NCI-H146 (cell line): ENCODE results near the gene KIF12.
A peak's percentile ranks its signal among the peaks of the same experiment; 100 is the strongest.

Experiments used
- DNase-seq: peaks from one replicate; lab custom pipeline; 2025; lab: John Stamatoyannopoulos, UW

KIF12 gene

DNA sequence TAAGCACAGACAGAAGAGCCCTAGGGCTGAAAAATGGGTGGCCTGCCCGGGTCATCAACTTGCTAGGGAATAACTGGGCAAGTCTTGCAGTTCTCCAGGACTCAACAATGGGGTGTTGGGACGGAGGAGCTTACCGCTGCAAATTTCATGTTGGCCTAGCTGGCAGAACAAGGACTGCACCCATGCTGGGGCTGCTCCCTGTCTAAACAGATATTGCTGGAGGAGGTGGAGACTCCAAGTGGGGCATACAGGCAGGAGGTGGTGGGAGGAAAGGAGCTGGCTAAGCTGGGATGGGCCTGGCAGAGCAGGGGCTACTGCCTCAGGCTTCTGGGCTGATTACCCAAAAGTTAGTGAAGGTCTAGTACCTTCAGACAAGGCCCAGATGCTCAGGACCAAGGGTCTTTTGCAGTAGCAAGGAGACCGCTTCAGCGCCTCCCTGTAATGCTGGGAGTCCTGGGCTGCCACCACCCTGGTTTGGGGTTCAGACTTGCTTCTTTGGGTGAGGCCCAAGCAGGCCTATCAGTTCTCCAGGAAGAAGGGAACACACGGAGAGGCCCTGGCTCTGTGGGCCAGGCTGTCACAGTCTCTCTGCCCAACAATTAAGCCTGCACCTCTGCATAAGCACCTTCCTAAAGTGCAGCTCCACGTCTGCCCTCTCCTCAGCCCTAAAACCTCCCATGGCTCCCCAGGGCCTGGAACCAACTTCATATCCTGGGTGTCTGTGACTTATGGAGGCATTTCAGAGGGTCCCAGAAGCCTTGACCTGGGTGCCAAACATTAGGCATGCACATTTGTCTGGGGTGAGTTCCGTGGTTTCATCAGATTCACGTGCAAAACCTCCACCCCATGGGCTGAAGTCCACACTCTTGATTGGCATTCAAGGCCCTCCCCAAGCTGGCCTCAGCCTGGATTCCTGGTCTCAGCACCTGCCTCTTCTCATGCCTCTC lies 24.2 kb upstream of the KIF12 start:
- DNase-seq: no peak

GRCh38 chr9:114122136-114123027 lies 23.3 kb upstream of the KIF12 start:
- no peak for DNase-seq

DNA sequence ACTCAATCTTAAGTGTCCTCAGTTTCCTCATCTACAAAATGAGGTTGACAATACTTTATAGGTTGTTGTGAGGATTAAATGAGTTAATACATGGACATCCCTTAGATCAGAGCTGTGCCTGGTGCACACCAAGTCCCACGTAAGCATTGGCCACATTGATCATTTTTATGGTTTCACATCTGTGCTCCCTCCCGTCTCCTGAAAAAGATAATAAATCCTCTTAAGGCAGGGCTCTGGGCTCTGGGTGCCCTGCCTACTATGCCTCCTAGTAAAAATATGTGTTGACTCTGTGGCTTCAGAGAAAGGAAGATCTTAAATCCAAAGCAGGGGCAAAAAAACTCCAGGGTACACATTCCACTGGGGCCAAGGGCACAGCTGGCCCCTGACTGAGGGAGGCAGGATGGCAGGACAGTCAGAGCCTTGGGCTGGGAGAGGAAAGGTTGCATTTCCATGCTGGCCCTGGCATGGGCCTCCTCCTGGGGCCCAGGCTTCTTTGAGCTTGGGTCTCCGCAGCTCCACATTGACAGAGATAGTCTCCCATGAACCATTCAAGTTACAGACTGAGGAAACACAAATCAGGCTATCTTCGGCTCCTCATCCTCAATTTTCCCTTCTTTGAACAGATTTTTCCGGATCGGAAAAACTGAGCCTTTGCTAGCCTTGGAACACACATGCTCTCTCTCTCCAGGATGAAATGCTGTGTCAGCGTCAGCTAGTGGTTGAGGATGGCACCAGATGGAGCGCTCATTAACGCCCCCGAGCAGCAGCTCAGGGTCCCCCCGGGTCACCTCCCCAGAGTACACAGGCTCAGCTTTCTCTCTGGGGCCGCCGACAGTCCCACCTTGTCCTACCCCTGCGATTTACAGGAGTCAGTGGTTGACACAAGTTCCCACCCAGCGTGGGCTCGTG lies 22.4 kb upstream of the KIF12 start:
- DNase-seq: no peak

- no peak for DNase-seq
Observed at GRCh38 chr9:114120192-114121014, 21.3 kb upstream of the KIF12 start.

DNA sequence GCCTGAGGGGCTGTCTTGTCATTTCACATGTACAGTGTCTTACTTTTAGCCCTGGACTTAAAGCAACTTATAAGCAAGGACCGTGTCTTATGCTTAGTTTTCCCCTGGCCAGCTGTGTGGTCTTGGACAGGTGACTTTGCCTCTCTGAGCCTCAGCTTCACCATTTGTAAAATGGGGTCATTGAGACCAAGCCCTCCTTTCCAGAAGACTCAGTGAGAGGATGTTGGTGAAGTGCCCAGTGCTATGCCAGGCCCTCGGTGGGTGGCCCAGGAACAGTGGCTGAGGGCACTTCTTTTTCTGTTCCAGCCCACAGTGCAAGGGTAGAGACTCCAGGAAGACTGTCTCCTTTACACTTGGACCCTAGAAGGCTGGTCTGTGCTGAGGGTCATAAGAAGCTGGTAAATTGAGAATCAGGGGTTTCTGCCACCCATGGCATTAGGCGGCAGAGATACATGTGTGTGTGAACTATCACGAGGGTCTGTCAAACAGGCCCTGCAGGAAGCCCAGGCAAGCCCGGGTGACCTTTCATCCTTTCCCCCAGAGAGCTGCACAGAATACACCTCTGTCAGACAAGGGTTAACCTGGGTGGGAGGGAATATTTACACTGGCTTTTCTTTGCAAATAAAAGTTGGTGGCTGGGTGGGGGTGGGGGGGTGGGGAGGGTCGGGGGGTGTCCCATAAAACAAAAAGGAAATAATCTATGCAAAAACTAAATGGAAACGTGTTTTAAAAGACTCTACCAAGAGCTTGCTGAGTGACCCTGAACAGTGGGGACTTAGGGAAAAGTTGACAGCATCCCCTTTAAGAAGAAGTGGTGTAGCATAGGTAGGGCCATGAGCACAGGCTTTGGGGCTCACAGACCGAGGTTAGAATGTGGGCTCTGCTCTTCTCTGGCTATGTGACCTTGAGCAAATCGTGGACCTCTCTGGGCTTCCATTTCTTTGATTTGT lies 20.4 kb upstream of the KIF12 start:
- DNase-seq: no peak

DNA sequence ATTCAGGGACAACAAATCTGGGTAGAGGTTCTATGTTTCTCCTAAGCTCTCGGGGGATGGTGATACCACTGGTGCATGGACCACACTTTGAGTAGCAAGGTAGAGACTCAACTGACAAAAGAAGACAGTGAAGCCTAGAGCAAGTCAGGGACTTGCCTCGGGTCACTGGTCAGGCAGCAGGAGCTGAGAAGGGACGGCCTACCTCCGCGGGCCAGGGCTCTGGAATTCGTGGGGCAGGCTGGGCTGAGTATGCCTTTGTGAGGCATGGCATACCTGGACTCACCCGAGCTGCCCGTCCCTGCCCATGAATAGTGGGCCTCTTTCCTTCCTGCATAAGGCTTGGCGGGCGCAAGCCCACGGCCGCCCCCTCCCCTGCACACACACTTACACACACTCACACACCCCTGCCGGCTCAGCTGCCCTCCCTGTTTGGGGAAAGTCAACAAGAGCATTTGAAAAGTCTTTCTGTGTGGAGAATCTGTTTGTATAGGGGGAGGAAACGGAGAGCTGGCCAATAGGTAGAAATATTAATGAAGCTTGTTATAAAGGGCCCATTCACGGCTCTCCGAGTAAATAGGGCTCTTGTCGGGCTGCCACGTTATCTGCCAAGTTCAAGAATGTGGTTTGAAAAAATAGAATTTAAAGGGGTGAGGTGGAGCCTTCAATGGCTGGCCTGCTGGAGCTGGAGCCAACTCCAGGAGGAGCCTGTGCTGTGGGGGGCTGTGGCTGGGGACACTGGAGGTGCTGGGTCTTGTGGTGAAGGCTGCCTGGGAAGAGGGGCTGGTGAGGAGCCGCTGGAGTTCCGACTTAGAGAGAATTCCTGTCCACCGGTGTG lies 19.1 kb upstream of the KIF12 start:
- no peak for DNase-seq

GRCh38 chr9:114117614-114117995 lies 18.5 kb upstream of the KIF12 start:
- DNase-seq: no peak

- DNase-seq: no peak
Observed at GRCh38 chr9:114116126-114116747, 17.1 kb upstream of the KIF12 start.

DNA sequence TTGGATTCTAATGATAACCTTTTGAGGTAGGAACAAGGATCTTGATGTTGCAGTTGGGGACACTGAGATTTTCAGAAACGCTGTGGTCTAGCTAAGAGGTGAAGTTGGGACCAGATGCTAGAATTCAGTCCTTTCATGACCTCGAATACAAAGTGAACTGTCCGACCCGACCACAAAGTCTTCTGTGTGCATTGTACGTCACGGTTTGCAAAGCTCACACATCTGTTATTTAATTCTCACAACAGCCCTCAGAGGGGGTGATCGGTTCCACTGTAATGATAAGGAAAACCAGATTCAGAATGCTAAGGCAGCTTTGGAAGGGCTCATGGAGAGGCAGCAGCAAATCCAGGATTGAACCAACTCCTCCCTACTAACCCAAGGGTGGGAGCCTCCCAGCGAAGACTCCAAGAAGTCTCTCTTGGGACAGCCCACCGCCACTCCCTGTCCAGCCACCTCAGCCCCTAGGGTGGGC lies 16.6 kb upstream of the KIF12 start:
- DNase-seq: no peak

DNA sequence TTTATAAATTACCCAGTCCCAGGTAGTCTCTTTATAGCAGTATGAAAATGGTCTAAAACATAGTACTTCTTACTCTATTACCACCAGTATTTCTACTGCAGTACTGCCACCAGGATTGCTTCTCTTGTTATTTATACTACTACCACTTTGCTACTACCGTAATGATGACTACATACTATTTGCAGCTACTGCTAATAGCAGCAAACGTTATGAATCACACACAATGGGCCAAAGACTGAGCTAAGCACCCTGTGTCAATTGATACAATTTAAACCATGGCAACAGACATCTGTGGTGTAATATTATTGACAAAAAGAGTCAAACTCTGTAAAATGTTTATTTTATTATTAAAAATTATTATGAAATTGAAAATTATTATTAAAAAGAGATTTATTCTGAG lies 15.3 kb upstream of the KIF12 start:
- no peak for DNase-seq

GRCh38 chr9:114112778-114113584 lies 13.9 kb upstream of the KIF12 start:
- DNase-seq: no peak

GRCh38 chr9:114112325-114112724 lies 13.2 kb upstream of the KIF12 start:
- no peak for DNase-seq

- DNase-seq: no peak
Observed at GRCh38 chr9:114110180-114110579, 11.1 kb upstream of the KIF12 start.

DNA sequence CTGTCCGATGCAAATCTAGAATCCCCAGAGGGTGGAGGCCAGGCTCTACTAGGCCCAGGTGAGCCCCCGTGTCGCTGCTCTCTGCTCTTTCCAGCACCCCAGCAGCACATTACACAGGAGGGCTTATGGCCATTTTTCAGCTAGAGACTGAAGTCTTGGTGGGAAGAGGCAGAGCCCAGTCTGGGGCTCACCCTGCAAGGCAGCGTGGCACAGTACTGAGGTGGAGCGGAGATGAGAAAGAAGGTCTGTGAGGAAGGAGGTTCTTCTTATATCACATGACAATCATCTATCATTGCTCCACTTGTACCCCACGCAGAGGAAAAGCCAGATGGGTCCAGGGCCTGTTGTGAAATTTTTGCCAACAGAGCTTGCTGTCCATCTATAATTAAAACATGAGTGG lies 10.0 kb upstream of the KIF12 start:
- DNase-seq: no peak

GRCh38 chr9:114108016-114108833 lies 9.1 kb upstream of the KIF12 start:
- peak; percentile 22 for DNase-seq

DNA sequence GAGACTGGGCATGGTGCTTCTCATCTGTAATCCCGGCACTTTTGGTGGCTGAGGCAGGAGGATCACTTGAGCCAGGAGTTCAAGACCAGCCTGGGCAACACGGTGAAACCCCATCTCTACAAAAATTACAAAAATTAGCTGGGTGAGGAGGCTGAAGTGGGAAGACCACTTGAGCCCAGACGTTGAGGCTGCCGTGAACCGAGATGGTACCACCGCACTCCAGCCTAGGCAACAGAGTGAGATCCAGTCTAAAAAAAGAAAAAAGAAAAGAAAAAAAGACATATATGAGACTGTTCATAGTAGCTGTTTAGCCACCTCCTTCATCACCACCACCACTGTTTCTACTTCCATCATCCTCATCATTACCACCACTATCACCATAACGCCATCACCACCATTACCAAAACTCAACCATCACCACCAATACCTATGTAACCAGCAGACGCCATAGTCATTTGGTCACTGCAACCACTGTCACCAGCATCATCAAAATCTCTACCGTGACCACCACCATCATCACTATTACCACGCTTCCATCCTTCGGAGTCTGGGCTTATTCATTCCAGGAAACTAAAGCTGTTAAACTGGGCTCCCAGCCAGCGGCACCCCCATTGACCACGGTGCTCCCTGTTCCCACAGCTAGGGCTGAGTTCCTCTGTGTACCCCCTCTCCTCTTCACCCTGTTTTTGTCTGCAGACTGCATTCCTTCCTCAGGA lies 8.4 kb upstream of the KIF12 start:
- DNase-seq: no peak
